GM10266 (cell line): ENCODE measurements around the gene GADD45GIP1.

Experiments used
- DNase-seq: peaks from one replicate; pipeline ENCODE4 v3.0.0; 2012; ENCODE audit errors: extremely low spot score
- TF ChIP-seq, protein P1 (sequence below): IDR thresholded peaks from 2 replicates; pipeline ENCODE4 v1.5.1; 2012; ENCODE audit warnings: mild to moderate bottlenecking, low read depth; ENCODE audit not compliant: control insufficient read depth, insufficient read depth; ENCODE audit errors: missing control alignments

GADD45GIP1 gene

DNA sequence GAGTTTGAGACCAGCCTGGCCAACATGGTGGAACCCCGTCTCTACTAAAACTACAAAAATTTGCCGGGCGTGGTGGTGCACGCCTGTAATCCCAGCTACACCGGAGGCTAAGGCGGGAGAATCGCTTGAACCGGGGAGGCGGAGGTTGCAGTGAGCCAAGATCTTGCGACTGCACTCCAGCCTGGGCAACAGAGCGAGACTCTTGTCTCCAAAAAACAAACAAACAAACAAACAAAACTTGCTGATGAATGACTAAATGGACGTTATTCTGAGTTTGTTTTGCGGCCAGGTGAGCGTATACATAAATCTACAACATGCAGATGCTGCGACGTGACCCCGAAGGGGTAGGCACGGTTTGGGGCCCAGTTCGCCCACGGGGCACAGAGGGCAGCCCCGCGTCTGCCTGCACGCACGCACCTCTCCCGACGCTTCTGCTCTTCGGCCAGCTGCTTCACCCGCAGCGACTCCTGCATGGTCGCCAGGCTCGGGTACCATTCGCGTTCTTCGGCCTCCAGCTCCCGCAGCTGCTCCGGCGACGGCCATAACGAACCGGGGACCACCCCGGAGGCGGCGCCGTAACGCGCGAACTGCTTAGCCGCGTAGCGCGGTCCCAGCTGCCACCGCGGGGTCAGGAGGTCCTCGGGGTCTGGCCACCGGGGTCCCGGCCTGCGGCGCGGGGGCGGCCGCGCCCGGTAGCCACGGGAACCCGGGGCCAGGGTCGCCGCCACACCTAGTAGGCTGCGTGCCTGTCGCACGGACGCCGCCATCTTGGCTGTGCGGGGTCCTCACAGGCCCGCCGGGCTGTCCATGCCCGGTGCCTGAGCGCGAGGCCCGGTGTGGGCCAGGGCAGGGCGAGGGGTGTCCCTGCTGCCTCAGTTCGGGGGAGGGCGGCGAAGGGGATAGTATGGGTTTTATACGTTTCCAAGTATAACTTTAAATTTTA, at the start of gene GADD45GIP1:
GADD45GIP1 (minus strand) TSS at position 778 of the 943 bp plus-strand sequence; CDS start at position 767, 11 bp downstream.
- peak; percentile 87 for DNase-seq
- TF ChIP-seq, protein P1, sequence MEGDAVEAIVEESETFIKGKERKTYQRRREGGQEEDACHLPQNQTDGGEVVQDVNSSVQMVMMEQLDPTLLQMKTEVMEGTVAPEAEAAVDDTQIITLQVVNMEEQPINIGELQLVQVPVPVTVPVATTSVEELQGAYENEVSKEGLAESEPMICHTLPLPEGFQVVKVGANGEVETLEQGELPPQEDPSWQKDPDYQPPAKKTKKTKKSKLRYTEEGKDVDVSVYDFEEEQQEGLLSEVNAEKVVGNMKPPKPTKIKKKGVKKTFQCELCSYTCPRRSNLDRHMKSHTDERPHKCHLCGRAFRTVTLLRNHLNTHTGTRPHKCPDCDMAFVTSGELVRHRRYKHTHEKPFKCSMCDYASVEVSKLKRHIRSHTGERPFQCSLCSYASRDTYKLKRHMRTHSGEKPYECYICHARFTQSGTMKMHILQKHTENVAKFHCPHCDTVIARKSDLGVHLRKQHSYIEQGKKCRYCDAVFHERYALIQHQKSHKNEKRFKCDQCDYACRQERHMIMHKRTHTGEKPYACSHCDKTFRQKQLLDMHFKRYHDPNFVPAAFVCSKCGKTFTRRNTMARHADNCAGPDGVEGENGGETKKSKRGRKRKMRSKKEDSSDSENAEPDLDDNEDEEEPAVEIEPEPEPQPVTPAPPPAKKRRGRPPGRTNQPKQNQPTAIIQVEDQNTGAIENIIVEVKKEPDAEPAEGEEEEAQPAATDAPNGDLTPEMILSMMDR = no peak

DNA sequence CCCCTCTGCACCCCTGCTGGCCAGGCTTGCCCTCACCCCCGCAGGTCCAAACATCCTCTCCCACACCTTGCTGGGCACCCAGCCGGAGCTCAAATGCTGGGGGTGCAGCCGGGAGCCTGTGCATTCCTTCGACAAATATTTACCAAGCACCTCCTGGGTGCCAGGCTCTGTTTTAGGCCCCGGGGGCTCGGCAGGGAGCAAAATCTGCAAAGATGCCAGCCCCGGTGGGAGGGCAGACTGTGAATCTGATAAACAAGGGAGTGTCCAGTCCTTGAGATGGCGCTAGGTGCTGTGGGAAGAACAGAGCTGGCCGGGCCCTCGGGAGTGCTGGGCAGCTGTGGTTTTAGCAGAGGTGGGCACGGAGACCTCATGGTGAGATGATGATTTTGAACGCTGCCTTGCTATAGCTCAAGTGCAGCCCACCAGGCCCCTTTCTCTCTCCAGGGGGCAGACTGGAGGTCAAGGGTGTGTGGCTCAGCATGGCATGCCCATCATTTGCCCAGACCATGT, 48.9 kb upstream of the GADD45GIP1 start:
- TF ChIP-seq, protein P1 = no peak
- DNase-seq = no peak

DNA sequence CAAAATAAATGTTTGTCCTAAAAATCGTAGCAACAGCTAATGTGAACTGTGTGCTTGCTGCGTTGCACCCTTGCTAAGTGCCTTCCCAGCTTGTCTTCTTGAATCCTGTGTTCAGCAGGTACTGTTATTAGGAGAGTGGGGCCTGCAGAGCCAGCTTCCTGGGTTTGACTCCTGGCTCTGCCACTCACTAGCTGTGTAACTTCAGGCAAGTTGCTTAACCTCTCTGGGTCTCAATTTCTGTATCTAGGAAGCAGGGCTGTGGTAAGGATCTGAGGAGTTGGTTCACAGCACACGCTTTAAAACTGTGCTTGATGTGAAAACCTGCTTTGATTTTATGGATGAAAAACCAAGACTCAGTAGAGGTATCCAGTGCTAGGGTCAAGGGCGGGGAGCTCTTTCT, 48.2 kb upstream of the GADD45GIP1 start:
- TF ChIP-seq, protein P1 = no peak
- DNase-seq = no peak

DNA sequence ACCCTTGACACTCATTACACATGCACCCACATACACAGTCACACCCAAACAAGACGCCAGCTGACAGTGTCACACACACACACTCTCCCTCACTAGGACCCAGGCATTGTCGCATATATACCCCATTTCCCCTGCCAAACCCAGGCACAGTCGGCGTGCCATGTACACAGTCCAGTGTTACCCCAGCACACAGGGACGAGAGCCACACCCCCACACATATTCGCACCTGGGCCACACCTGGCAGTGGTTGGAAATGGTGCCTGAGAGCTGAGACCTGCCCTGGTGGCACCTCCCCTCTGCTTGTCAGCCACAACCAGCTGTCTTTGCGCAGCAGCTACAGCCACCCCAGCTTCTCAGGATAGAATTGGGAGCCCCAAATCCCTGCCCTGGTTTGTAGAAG, 47.2 kb upstream of the GADD45GIP1 start:
- TF ChIP-seq, protein P1 = no peak
- no peak for DNase-seq

DNA sequence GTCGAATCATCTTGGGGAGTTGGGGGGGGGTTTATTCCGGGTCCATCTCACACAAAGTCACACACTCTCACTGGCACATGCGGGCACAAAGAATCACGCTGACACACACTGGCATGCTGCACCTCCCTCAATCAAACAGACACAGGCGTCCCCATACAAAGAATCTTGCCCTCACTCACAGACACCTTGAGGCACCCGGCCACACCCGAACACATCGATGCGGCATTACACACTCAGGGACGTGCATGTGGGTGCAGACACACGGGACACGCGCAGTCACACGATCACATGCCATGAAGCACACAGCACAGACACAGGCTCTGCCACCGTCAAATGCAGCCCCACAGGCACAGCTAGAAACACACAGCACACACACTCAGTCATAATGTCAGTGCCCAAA, 46.1 kb upstream of the GADD45GIP1 start:
- TF ChIP-seq, protein P1 = no peak
- DNase-seq = no peak

DNA sequence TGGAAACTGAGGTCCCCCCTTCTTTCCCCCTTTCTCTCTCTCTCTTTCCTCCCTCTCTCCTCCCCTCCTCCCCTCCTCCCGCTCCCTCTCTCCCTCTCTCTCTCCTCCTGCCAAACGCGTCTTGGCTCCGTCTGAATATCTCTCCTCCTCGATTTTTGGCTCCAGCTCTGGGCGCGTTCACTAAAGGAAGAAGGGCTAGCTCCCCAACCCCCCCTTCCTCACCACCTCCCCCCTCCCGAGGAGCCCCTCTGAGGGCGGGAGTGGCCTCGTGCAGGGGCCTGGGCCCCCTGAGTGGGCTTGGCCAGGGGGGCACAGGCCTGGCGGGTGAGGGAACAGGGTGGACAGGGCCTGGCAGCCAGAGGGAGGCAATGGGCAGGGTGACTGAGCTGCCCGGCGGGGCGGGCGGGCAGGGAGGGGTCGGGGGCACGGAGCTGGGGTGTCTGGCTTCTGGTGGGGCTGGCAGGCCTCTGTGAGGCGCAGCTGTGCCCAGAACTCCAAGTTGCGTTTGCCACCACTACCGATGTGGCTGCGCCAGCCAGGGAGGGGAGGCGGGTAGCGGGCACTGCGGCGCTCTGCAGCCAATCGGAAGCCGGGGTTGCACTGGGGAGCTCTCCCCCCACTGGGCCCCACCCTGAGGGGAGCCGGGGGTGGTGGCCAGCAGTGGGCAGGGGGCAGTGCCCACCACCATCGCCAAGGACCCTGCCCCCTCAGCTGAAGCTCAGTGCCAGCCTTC, 45.3 kb upstream of the GADD45GIP1 start:
- no peak for DNase-seq
- TF ChIP-seq, protein P1 = no peak

DNA sequence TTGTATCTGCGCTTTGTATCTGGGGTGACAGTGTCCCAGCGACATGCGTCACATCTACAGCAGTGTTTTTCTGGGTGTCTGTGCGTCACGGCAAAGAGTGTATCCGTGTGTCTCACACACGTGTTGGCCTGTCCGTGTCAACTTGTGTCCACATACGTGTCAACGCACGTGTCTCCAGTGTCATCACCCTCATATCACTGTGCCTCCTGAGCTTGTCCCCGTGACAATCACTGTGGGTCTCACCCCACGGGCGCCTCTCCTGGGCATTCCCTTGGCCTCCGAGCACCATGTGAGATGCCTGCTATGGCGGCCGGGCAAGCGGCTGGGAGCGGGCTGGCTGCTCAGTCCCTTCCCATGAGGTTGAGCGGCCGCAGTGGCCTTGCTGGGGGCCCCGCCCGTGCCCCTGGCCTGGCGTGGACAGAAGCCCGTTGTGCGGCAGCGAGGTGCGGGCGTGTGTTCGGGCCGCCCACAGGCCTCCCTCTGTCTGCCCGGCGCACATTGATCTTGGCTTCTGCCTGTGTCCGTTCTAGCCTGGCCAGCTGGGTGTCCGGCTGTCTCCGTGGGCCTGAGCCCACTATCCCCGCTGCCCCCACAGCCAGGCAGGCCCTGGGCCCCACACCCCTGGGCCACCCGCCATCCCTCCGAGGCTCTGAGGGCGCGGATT, 44.6 kb upstream of the GADD45GIP1 start:
- TF ChIP-seq, protein P1 = no peak
- no peak for DNase-seq
